Measurements from ENCODE around the gene NR2F1-AS1.
"Not testable (repeated sequence)": the region's sequence is repeated elsewhere in the genome, so short reads cannot be mapped to it uniquely, and the experiment has no call there.

The NR2F1-AS1 gene

DNA sequence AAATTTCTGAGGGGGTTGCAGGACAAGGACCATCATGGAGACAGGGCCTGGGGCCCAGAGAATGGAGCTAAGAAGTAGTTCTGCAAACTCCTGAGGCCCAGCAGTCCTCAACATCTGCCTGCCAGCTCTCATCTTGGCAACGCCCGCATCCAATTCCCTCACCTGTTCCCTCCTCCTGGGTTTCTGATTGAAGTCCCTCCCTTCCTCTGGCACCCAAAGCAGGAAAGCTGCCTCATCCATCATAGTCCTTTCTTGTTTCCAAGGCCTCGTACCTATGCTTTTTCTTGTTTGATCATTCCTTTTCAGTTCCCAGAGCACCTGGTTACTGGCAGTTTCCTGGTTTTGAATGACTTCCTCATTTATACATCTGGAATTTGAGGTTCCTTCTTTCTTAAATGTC, 181.3 kb downstream of the NR2F1-AS1 start:
- Histone ChIP-seq H3K4me3 (ENCODE audit: low read depth, low read length) (no peak overlapping the region), H3K36me3 (no peaks in the 10 kb centered on the region), H3K27ac (no peak overlapping the region), H3K27me3 (ENCODE audit: insufficient read depth, low read depth, severe bottlenecking) (no peaks in the 10 kb centered on the region), H3K9me3 (ENCODE audit: severe bottlenecking) (no peaks in the 10 kb centered on the region)
- TF ChIP-seq, protein P1, sequence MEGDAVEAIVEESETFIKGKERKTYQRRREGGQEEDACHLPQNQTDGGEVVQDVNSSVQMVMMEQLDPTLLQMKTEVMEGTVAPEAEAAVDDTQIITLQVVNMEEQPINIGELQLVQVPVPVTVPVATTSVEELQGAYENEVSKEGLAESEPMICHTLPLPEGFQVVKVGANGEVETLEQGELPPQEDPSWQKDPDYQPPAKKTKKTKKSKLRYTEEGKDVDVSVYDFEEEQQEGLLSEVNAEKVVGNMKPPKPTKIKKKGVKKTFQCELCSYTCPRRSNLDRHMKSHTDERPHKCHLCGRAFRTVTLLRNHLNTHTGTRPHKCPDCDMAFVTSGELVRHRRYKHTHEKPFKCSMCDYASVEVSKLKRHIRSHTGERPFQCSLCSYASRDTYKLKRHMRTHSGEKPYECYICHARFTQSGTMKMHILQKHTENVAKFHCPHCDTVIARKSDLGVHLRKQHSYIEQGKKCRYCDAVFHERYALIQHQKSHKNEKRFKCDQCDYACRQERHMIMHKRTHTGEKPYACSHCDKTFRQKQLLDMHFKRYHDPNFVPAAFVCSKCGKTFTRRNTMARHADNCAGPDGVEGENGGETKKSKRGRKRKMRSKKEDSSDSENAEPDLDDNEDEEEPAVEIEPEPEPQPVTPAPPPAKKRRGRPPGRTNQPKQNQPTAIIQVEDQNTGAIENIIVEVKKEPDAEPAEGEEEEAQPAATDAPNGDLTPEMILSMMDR (IDR thresholded peaks at IDR 0.05; ENCODE audit: low read depth, low read length): no peak
- no peak for DNase-seq

DNA sequence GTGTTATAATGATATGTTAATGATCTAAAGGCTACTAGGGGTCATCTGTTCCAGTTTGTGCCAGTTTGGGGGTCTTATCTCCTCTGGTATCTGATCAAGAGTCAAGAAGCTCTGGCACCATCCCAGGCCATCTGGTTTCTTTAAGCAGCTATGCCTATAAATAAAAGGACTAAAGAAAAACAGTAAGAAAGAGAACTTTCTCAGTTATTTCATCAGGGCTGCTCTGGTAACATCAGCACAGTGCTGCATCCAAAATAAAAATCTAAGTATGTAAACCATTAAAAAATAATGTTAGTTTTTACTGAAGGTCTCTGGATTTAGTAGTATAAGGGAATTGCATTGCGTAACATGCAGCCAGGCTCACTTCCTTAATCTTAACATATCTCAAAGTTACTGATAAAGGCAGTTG, 185.0 kb downstream of the NR2F1-AS1 start:
- H3K27ac ChIP-seq: no peak overlapping the region
- no peak overlapping the region for H3K4me3 ChIP-seq (ENCODE audit: low read depth, low read length)
- H3K36me3 ChIP-seq: no peaks in the 10 kb centered on the region
- H3K9me3 ChIP-seq (ENCODE audit: severe bottlenecking): no peaks in the 10 kb centered on the region
- no peak for DNase-seq
- H3K27me3 ChIP-seq (ENCODE audit: insufficient read depth, low read depth, severe bottlenecking): no peaks in the 10 kb centered on the region
- TF ChIP-seq, protein P1 (IDR thresholded peaks at IDR 0.05; ENCODE audit: low read depth, low read length): no peak

DNA sequence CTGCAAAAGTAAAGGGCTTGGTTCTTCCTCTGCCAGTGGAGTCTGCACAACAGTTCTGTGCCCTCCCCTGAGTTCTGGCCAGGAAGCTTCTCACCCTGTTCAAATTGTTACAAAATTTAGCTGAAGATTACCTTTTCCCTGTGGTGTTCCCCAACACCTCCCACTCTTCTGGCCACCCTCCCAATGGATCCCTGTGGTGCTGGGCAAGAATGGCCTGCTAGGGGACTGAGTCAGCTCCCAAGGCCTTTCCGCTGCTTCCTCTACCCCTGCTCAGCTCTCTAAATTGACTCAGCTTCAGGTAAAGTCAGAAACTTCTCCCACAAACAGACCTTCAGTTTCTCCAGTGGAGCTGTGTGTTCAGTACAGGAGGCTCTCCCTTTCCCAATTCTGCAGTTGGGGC, 186.0 kb downstream of the NR2F1-AS1 start:
- H3K27me3 ChIP-seq (ENCODE audit: insufficient read depth, low read depth, severe bottlenecking): no peaks in the 10 kb centered on the region
- H3K4me3 ChIP-seq (ENCODE audit: low read depth, low read length): no peak overlapping the region
- no peaks in the 10 kb centered on the region for H3K9me3 ChIP-seq (ENCODE audit: severe bottlenecking)
- no peak for DNase-seq
- TF ChIP-seq, protein P1 (IDR thresholded peaks at IDR 0.05; ENCODE audit: low read depth, low read length): no peak
- no peaks in the 10 kb centered on the region for H3K36me3 ChIP-seq
- no peak overlapping the region for H3K27ac ChIP-seq

DNA sequence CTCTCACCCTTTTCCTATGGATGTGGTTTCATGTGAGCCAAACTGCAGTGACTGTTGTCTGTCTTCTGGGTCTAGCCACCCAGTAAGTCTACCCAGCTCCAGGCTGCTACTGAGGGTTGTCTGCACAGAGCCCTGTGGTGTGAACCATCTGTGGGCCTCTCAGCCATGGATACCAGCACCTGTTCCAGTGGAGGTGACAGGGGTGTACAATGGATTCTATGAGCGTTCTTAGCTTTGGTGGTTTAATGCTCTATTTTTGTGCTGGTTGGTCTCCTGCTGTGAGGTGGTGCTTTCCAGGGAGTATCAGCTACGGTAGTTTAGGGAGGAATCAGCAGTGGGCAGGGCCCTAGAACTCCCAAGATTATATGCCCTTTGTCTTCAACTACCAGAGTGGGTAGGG, 186.7 kb downstream of the NR2F1-AS1 start:
- Histone ChIP-seq H3K27ac (no peak overlapping the region), H3K9me3 (ENCODE audit: severe bottlenecking) (no peaks in the 10 kb centered on the region), H3K27me3 (ENCODE audit: insufficient read depth, low read depth, severe bottlenecking) (no peaks in the 10 kb centered on the region), H3K36me3 (no peaks in the 10 kb centered on the region), H3K4me3 (ENCODE audit: low read depth, low read length) (no peak overlapping the region)
- TF ChIP-seq, protein P1 (IDR thresholded peaks at IDR 0.05; ENCODE audit: low read depth, low read length): no peak
- DNase-seq: no peak

DNA sequence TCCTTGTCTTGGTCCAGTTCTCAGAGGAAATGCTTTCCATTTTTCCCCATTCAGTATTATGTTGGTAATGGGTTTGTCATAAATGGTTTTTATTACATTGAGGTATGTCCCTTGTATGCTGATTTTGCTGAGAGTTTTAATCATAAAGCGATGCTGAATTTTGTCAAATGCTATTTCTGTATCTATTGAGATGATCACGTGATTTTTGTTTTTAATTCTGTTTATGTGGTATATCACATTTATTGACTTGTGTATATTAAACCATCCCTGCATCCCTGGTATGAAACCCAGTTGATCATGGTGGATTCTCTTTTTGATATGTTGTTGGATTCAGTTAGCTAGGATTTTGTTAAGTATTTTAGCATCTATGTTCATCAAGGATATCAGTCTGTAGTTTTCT, 189.8 kb downstream of the NR2F1-AS1 start:
- not testable (repeated sequence) for H3K9me3 ChIP-seq (ENCODE audit: severe bottlenecking); H3K36me3 ChIP-seq; DNase-seq

DNA sequence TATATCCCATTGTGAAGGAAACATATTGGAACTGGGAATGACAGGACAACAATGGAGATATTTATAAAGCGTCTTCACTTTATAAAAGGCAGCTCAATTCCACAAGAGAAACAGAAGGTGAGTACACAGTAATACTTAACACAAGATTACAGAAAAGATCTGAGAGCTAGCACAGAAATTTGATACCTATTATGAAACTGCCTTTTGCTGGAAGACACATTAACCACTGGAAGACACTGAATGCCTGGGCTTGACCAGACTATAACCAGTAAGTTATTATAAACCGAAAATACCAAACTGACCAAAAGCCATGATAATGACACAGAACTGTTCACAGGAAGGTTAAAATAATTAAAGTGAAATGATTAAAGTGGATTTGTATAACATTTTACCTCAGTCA, 195.4 kb downstream of the NR2F1-AS1 start:
- H3K4me3 ChIP-seq (ENCODE audit: low read depth, low read length): no peak overlapping the region
- no peaks in the 10 kb centered on the region for H3K36me3 ChIP-seq
- H3K9me3 ChIP-seq (ENCODE audit: severe bottlenecking): no peaks in the 10 kb centered on the region
- no peak overlapping the region for H3K27ac ChIP-seq
- no peak for DNase-seq
- TF ChIP-seq, protein P1 (IDR thresholded peaks at IDR 0.05; ENCODE audit: low read depth, low read length): no peak
- no peaks in the 10 kb centered on the region for H3K27me3 ChIP-seq (ENCODE audit: insufficient read depth, low read depth, severe bottlenecking)

More for the DNA sequence above, 189.8 kb downstream of the NR2F1-AS1 start:
- H3K27me3 ChIP-seq (ENCODE audit: insufficient read depth, low read depth, severe bottlenecking); H3K4me3 ChIP-seq (ENCODE audit: low read depth, low read length); H3K27ac ChIP-seq: not testable (repeated sequence)
